Loucy (cell line): ENCODE measurements around the gene CDH13.

Experiments
- H2AFZ ChIP-seq: fragments of 200-600 bp; sonication (generic); 2 replicates; pipeline ENCODE4 v1.6.0; 2016; ENCODE audit warnings: antibody characterized with exemption, mild to moderate bottlenecking, low read length, moderate library complexity
- H3F3A ChIP-seq: fragments of 200-600 bp; 2 replicates; pipeline ENCODE4 v1.6.0; 2016; ENCODE audit warnings: antibody characterized with exemption, low read depth, mild to moderate bottlenecking
- H3K27me3 ChIP-seq: fragments of 200-600 bp; sonication (generic); 2 replicates; pipeline ENCODE4 v1.6.1; 2014; ENCODE audit warnings: low read length, mild to moderate bottlenecking; ENCODE audit not compliant: insufficient read depth, poor library complexity, severe bottlenecking
- H3K36me3 ChIP-seq: fragments of 200-600 bp; sonication (generic); 2 replicates; pipeline ENCODE4 v1.6.1; 2016; ENCODE audit warnings: low read length; ENCODE audit not compliant: insufficient read depth
- H3K4me1 ChIP-seq: fragments of 200-600 bp; sonication (generic); 2 replicates; pipeline ENCODE4 v1.5.1; 2014; ENCODE audit warnings: low read length, mild to moderate bottlenecking; ENCODE audit not compliant: insufficient read depth, poor library complexity, severe bottlenecking
- H3K4me2 ChIP-seq: fragments of 200-600 bp; sonication (generic); 2 replicates; pipeline ENCODE4 v1.6.0; 2014; ENCODE audit warnings: antibody characterized with exemption, low read length, low read depth, mild to moderate bottlenecking; ENCODE audit not compliant: poor library complexity, severe bottlenecking
- H3K4me3 ChIP-seq: fragments of 200-600 bp; sonication (generic); 2 replicates; pipeline ENCODE4 v1.5.1; 2014; ENCODE audit warnings: low read length, mild to moderate bottlenecking, mixed read lengths; ENCODE audit not compliant: poor library complexity, severe bottlenecking
- H3K79me2 ChIP-seq: fragments of 200-600 bp; sonication (generic); 2 replicates; pipeline ENCODE4 v1.6.1; 2014; ENCODE audit warnings: low read length; ENCODE audit not compliant: insufficient read depth
- H3K9ac ChIP-seq: fragments of 200-600 bp; sonication (generic); 2 replicates; pipeline ENCODE4 v1.6.0; 2014; ENCODE audit warnings: mild to moderate bottlenecking, low read depth, low read length, moderate library complexity; ENCODE audit not compliant: poor library complexity, severe bottlenecking
- H3K9me2 ChIP-seq: fragments of 200-600 bp; sonication (generic); replicated peaks from 2 replicates; pipeline ENCODE4 v1.6.1; 2016; ENCODE audit warnings: low read depth, low read length, mixed read lengths
- H3K9me3 ChIP-seq: fragments of 200-600 bp; sonication (generic); 2 replicates; pipeline ENCODE4 v1.6.1; 2014; ENCODE audit warnings: mild to moderate bottlenecking, antibody characterized with exemption, low read length, low read depth; ENCODE audit not compliant: insufficient read depth
- H4K20me1 ChIP-seq: fragments of 200-600 bp; sonication (generic); 2 replicates; pipeline ENCODE4 v1.6.0; 2014; ENCODE audit warnings: antibody characterized with exemption, low read length, mild to moderate bottlenecking; ENCODE audit not compliant: insufficient read depth, poor library complexity, severe bottlenecking
- CTCF ChIP-seq: fragments of 200-600 bp; sonication (generic); conservative IDR thresholded peaks from 2 replicates; pipeline ENCODE4 v1.5.1; 2014; ENCODE audit warnings: mild to moderate bottlenecking, antibody characterized with exemption, low read length
- EZH2phosphoT487 ChIP-seq: fragments of 200-600 bp; IDR thresholded peaks from 2 replicates; pipeline ENCODE4 v1.6.1; 2018; ENCODE audit warnings: antibody characterized with exemption, mild to moderate bottlenecking, moderate library complexity, borderline replicate concordance

CDH13 gene

GRCh38 chr16:82726306-82726705 lies 99.5 kb downstream of the CDH13 start:
- H3K9ac ChIP-seq: no peak overlapping the region
- no peaks in the 10 kb centered on the region for H3F3A ChIP-seq
- H3K79me2 ChIP-seq: no peaks in the 10 kb centered on the region
- no peaks in the 10 kb centered on the region for H3K9me2 ChIP-seq
- H2AFZ ChIP-seq: no peak overlapping the region
- H3K4me3 ChIP-seq: no peak overlapping the region
- H4K20me1 ChIP-seq: no peaks in the 10 kb centered on the region
- H3K36me3 ChIP-seq: no peaks in the 10 kb centered on the region
- no peak for TF ChIP-seq EZH2phosphoT487
- no peak for TF ChIP-seq CTCF
- no peaks in the 10 kb centered on the region for H3K27me3 ChIP-seq
- no peak overlapping the region for H3K4me2 ChIP-seq
- H3K9me3 ChIP-seq: 0 out of 2 replicates have a peak, but pooled peaks cover 7% of the 10 kb centered on the region
- H3K4me1 ChIP-seq: no peaks in the 10 kb centered on the region

GRCh38 chr16:82728901-82729300 lies 102.1 kb downstream of the CDH13 start:
- H3K9me2 ChIP-seq: 0 out of 2 replicates have a peak, but pooled peaks cover 4% of the 10 kb centered on the region
- no peak overlapping the region for H2AFZ ChIP-seq
- no peaks in the 10 kb centered on the region for H4K20me1 ChIP-seq
- no peak overlapping the region for H3K4me2 ChIP-seq
- H3K36me3 ChIP-seq: no peaks in the 10 kb centered on the region
- no peak overlapping the region for H3K9ac ChIP-seq
- H3K79me2 ChIP-seq: no peaks in the 10 kb centered on the region
- no peaks in the 10 kb centered on the region for H3F3A ChIP-seq
- H3K4me1 ChIP-seq: no peaks in the 10 kb centered on the region
- 0 out of 2 replicates have a peak, but pooled peaks cover 7% of the 10 kb centered on the region for H3K9me3 ChIP-seq
- H3K4me3 ChIP-seq: no peak overlapping the region
- TF ChIP-seq CTCF (no peak), EZH2phosphoT487 (no peak)
- no peaks in the 10 kb centered on the region for H3K27me3 ChIP-seq

- Histone ChIP-seq H3F3A (no peaks in the 10 kb centered on the region), H4K20me1 (no peaks in the 10 kb centered on the region), H3K4me3 (no peak overlapping the region), H3K9ac (no peak overlapping the region), H2AFZ (no peak overlapping the region), H3K27me3 (no peaks in the 10 kb centered on the region), H3K9me2 (0 out of 2 replicates have a peak, but pooled peaks cover 4% of the 10 kb centered on the region), H3K36me3 (no peaks in the 10 kb centered on the region), H3K9me3 (0 out of 2 replicates have a peak, but pooled peaks cover 7% of the 10 kb centered on the region), H3K4me1 (no peaks in the 10 kb centered on the region), H3K4me2 (no peak overlapping the region), H3K79me2 (no peaks in the 10 kb centered on the region)
- no peak for TF ChIP-seq EZH2phosphoT487
- TF ChIP-seq CTCF: no peak
Measured at GRCh38 chr16:82730901-82731300, 104.1 kb downstream of the CDH13 start.
